AG08395 (cell line): ENCODE data around the gene EPHA4.

ENCODE experiments used
- DNase-seq: peaks from one replicate; pipeline ENCODE4 v3.0.0; 2012; ENCODE audit warnings: mixed read lengths, low spot score

EPHA4 gene

DNA sequence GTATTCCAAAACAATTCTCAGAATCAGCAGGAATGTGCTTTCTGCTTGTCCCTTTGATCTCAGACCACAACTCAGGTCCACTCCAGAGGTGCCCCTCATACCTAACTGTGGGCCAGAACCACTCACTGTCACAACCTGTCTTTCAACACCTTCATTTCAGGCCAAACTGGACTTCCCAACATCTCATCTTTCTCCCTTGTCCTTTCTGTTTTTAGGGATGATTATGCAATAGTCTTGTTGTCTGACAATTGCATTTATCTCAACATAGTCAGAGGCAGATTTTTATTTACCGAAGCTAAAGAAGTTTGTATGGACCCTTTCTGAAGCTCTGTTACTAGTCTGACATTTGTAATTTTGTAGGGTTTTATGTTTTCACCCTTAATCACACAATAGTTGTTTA lies 95.9 kb downstream of the EPHA4 start:
- DNase-seq = no peak

DNA sequence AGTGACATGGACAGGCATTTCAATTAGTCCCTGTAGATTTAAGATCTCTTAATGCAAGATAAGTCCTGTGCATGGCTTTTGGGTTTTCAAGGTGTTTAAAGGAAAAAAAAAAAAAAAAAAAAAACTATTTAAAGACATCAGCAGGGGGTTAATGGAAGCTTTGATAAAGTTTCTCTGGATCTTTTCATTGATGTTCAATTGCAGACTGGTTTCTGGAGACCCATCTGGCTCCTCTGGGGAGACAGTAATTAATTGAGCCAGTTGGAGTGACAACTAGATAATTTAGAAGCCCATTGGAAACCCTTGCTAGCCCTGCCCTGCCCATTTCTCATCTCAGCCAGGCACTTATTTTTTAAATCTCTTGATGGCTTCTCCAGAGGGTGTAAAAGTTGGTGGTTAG lies 98.7 kb downstream of the EPHA4 start:
- DNase-seq = no peak

DNA sequence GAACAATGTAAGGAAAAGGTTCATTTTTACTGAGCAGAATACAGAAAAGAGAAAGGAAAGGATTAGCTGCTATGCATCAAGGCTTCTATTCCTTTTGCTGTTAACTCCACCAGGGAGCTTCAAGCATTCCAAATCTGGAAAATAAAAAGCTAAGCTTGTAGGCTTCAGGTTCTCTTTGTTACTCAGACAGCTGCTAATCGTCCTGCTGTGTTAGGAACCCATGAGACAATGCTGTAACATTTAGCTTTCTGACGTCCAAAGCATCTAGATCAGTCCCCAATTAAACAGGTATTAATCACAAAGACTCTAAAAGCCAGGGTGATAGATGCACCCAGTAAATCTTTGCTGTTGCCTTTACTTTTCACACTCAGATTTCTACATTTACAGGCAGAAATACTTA lies 103.8 kb downstream of the EPHA4 start:
- no peak for DNase-seq

DNA sequence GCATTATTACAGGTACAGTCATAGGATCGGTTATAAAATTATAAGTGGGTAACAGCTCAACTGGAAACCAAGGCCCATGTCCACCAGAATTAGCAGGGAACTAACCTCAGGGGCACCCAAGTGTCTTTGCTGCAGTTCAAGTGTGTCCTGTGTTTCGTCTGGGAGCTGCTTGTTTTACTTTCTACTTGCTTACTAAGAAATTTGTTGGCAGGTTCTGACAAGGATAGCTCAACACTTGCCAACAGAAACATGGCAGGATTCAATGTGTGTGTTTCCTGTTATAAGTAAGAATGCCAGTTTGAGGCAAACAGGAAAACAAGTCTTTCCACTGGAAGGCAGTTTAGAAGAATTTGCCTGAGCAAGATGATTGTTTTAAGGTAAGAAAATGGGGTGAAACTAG lies 104.5 kb downstream of the EPHA4 start:
- no peak for DNase-seq

DNA sequence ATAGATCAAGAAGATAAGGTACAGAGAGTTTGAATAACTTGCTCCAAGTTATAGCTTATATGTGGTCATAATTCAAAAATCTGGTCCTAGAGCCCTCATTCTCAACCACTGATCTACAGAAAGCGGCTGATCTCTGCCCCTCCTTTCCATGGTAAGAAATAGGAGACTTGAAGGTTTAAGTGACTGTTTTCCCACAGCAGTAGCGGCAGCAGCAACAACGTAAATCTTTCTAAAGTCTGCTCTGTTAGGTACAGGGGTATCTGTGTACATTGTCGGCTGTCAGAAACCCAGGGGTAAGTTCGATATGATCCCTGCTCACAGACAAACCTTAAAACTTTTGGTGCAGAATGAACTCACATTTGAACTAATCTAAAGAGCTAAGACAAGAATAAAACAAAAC lies 105.4 kb downstream of the EPHA4 start:
- no peak for DNase-seq

DNA sequence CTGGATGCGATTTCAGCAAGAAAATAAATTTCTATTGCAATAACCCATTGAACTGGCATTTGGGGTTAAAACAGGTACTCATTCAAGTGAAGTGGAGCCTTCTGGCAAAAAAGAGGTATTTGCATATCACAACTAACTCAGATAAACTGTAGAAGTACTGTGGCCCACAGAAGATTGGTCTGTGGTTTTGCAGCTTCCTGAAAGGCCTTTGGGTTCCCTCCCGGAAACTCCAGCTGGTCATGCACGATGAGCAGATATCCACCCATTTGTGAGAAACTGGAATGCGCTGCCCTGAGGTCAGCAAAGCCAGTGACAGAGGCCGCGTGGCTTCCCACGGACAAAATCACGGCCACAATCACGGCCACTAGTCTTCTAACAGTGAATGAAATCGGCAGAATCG lies 106.3 kb downstream of the EPHA4 start:
- no peak for DNase-seq

DNA sequence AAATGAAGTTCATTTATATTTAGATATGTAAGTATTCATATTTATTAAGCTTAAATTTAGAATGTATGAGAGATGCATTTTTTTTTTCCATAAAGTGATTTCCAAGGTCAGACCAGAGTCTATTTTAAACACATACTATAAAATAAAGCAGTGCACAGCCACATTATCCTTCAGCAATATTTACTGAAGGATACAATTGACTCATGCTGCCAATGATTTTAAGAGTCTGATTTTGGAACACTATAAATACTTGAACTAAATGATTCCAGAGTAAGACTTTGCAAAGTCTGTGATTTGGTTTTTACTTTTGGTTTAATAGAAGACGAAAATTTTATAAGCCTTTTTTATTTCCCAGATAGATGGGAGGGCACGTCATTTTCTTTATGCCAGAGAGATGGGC lies 107.1 kb downstream of the EPHA4 start:
- no peak for DNase-seq

DNA sequence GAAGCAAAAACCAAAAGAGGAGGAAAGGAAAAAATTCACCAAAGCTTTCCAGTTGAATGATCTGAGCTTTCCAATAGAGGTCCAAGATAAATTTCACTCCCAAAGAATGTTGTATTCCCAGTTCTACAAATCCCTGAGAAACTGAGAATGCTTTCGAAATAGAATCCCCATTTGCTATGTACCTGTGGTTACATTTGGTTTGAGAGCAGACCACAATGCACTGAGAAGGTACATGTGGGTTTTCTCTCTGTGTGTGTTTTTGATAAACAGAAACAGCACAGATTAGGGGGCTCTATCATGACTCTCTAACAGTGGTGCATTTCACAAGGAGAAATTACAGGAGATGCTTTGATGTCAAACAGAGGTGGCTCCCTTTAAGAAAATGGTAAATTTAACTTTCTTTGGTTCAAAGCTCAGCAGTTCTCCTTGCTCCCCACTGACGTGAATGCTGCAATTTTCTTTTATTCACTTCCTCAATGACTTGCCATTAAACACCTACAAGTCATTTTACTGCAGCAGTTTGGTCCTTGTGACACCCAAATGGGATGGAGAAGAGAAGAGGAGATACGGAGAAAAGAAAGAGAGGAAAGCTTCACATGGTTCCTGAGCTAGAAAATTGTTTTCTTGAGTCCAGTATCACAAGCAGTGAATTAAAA lies 108.7 kb downstream of the EPHA4 start:
- DNase-seq = no peak

DNA sequence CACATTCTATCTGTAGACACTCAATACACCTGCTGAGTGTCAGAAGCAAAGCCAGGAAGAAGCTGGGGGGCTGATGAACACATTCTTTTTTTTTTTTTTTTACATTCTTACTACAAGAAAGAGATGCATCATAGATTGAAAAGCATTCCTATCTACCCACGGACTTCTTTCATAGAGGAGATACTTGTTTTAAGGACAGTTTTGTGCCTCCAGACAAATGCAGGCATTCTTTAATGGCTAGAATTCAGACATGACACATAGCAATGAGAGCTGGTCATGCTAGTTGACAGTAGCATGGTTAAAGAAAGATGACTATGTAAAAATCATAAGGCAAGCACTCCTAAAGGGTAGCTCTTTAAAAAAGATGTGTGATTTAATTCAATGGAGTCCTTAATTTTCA lies 110.2 kb downstream of the EPHA4 start:
- DNase-seq = no peak

DNA sequence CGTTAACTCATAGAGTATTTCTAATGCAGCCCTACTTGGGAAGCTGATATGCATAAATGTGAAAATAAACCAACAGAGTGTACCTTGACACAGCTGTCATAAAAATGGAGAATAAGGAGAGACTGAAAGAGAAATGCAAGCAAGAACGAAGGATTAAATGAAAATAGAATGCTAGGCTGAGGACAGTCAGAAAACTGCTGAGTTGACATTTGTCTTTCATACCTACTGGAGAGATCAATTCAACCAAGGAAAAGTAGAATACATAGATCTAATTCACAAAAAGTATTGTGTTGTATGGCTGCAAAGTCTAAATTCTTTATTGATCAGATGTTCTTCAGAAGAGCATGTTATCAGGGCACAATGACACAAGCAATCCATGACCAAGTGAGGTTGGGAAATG lies 112.0 kb downstream of the EPHA4 start:
- DNase-seq = no peak

DNA sequence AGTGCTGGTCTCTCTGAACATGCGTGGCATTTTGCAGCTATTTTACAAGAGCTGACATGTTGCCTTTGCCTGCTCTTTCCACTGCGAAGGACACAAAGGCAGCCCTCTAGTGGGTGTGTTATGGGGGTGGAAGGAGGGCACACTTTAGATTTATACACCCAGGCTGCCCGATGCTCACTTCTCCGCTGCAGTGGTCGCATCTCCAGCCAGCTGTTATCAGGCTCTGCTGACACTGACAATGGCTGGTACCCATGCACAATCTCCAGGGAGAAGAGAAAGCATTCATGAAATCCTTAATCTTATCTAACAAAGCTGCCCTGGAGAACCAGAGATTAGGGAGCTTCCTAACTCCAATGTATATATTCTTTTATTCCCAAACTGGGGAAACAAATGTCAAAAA lies 113.5 kb downstream of the EPHA4 start:
- DNase-seq = no peak

DNA sequence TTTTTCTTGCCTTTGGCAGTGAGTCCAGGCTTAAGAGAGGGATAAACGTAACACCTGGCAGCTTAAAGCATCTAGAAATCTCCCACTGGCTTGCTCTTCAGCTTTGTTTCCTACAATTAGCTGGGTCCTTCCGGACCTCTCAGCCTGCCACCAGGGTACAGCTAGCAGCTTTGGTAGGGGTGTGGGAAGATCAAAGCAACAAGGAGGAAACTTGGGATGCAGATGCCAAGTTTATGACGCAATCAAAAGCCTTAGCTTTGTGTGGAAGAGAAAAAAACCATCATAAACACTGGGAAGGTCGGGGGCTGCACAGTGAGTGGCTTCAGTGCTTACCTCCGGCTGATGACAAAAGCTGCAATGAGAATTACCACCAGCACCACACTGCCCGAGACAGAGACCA lies 116.9 kb downstream of the EPHA4 start:
- no peak for DNase-seq

DNA sequence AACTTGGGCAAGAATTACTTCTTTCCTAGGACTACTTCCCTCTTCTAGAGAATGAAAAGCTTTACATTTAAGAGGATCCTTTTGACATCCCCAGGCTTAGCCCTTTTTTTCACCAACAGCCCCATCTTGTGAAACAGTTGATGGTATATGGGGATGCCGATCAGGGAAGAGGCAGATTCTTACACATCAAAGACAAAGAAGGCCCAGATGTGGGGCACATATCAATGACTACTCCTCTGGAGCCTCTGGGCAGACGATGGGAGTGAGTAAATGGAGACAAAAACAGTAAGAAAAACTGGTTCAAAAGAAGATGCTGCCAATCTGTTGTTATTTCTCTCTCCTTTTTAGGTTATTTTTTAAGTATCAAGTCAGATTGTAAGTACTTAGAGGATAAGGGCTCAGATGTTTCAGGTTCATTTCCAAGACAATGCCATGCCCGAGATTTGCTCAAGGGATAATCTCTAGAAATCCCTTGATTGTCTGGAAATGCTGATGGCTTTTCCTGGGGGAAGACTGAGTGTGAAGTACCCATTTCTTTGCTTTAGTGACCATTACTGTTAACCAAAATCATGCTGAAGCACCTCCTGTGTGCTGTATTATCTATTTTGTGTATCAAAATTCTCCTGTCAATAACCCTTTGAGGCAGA lies 117.5 kb downstream of the EPHA4 start:
- DNase-seq = no peak

DNA sequence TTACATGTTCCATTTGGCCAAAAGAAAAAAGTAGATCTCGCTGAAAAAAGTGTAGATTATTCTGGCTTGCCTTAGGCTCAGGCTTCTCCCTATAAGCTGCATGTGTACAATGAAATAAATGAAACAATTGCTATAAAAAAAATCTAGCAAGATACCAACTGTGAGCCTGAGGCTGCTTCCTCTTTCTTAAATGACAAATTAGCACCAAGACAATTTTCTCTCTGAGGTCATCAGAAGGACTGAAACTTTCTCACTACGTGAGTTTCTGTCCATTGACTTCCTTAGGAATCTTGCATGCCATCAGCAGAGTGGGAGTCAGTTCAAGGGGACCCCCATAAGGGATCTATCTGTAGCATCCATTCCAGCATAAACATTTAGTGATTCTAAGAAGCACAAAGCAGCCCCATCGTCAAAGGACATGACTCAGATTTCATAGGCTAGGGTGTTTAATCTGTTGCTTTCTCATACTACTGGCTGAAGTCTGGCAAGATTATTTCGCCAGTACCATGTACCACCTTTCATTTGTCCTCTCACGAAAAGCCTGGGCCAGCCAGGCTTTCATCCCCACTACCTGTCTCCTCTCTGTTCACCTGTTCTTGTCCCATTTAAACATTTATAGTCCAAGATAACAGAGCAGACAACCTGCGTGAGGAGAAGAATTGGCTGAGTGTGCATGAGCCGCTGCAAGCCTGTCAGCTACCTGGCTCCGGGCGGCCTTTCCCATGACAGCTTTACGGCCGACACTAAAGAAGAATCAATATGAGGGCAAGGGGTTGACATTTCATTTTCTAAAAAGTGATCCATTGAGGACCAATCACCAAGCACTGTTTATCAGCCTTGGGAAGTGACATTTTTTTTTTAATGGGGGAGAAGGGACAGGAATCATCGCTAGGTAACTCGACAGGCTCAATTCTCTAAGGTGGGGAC lies 120.0 kb downstream of the EPHA4 start:
- no peak for DNase-seq

DNA sequence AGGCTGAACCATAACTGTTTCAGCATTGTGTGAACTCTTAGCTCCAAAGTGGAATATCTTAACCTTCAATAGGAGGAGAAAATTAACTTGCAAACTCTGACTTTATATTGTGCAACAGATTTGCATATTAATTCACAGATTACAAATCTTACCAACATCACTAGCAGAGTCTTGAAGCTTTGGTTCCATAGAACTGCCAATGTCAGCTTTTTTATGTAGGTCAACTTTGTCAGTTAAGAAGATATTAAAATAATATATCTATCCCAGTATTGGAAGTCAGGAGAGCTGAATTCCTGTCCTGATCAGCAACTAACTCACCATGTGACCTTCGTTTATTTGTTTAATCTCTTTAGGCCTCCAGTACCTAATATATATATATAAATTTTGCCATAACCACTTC lies 121.8 kb downstream of the EPHA4 start:
- DNase-seq = no peak

DNA sequence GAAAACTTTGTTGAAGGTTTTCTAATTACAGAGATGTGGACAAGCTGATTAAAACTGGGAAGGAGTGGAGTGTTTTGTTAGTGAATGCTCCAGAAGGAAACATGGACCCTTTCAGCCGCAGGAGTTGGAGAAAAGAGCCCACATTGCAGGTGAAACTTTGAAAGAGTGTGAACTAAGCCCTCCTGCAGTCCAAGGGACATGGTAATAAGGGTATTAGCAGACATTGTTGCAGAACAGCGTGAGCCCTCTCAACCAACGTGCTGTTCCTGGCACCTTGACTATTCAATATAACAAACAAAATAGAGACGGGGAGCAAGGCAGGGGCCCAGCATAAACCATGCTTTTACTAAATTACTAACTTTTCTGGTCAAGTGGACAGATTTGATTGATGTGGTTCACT lies 122.7 kb downstream of the EPHA4 start:
- no peak for DNase-seq

DNA sequence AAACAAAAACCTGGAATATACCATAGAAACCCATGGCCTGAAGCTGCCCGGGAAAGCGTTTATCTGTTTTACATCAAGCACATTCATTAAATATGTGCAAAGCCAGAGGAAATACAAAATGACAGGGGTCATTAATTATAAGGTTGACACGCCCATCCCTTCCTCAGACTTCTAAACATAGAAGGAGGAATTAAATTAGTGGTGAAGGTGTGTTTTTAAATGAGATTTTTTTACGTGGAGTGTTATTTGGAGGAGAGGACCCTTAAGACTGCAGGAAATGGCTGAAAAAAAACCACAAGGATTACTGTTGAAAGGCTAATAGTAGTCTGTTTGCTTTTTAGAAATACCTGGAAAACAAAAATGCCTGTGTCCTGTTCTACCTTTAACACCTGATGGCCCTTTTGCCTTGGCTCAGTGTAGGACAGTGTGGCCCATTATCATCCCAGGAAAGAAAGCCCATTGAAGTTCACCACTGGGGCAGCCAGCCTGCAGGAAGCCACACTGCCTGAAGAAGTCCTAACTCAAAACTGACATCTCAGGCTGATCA lies 123.2 kb downstream of the EPHA4 start:
- no peak for DNase-seq

DNA sequence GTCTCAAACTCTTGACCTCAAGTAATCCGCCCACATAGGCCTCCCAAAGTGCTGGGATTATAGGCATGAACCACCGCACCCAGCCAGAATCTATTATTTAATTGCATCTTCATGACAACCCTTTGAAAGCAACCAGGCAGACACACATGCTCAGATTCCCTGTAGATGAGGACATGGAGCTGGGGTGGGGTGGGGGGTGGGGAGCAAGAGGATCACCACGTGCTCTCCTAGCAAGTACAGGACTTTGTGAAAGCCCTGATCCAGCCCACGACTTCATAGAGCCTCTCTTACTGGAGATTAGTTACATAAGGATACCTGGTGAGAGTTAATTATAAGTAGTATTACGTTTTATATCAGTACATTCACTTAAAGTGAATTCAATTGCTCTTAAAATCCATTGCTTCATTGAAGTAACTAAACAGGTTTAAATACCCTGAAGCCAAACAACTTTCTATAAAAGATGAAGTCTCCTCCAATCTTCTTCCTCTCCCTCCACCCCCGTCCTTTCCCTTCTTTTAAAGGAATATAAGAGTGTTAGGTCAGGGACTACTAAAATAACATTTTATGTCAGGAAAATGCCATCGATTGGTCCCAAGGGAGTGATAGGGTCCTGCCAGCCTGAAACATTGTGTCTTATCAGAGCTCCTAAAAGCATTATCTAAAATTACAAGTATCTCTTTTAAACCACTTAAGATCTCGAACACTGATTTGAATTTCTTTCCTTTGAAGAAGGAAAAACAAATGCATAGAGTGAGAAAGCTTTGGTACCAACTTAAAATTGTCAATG lies 123.9 kb downstream of the EPHA4 start:
- DNase-seq = no peak

DNA sequence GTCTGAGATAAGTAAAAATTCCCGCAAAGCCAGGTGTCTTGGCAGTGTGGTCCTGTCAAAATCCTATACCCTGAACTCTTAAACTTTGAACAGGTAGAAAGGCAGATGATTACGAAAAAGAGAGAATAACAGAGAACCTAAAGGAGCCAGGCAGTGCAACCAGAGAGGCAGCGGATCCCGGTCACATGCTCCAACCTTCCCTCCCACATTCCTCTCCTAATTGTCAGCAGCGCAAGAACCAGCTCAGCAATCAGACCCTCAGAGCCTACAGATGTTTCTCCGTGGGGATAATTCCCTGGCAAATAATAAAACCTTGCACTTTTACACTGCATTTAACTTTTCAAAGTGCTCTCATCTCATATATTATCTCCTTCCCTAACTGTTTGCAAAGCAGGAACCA lies 124.8 kb downstream of the EPHA4 start:
- DNase-seq = no peak

DNA sequence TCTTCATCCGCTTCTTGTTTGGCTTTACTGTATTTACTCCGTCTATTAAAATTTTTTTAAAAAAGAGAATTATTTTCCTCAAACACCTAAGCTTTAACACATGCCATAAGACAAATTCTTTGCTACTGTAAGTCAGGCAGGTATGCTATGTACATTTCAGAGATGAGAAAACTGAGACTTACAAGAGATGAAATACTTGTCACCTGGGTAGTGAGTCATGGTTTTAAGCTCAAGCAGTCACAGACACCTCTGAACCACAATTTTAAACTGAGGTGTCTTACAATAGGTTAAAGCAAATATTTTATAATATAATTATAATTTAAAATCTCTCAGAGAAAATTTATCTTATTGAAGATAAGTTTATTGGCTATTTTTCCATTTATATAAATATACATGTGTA lies 126.0 kb downstream of the EPHA4 start:
- no peak for DNase-seq

DNA sequence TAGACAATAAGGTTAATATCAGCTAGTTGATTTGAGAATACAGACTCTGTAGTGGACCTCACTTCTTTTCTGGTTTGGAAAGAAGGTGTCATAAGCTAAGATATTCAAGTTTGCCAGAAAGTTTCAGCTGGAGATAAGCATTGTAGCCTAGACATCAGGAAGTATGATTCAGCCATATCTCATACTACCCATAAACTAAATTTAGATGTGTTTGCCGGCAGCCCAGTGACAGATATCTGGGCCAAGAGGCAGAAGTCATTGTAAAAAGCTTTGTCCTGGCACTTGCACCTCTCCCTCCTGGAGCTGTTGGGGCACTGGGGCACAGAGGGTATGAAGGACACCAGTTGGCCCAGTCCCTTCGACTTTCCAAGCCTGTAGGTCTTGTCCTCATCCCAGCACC lies 128.0 kb downstream of the EPHA4 start:
- peak; percentile 59 for DNase-seq

DNA sequence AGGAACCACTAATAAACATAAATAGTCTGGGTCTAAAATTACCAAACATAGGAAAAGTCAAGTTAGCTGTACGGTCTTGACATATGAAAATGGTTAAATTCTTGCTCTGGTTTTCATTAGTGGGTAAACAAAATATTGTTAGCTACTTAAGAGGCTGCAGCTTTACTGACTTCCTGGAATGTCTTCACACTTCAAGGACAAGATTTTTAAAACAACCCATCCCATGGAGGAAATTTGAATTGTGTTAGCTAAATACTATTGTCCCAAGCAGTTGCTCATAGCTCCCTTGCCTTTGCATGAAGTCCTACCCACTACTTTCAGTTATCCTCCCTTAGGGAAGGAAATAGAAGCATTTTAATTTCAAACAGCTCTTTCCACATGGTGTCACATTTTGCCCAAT lies 128.5 kb downstream of the EPHA4 start:
- DNase-seq = peak; percentile 7
